Spinal cord (tissue), 10 donors: ENCODE data around the gene SLC25A13. TPM values are rescaled to one million over a fixed set of nuclear protein-coding genes. Genes with fewer than 3 reads are reported as not detected.
"Not testable (repeated sequence)": the region's sequence is repeated elsewhere in the genome, so short reads cannot be mapped to it uniquely, and the experiment has no call there.

Source experiments
- DNase-seq, 6 donors: peaks; one replicate each; pipeline versions ENCODE4 v3.0.0 to v3.0.0-alpha.2; 2013 to 2015; ENCODE audit warnings: low spot score in 6 of 6, low read depth in 4 of 6
- H3K27ac ChIP-seq: one replicate; pipeline ENCODE4 v1.5.1; 2013; ENCODE audit warnings: low read depth, low read length, control low read depth
- H3K27me3 ChIP-seq: one replicate; pipeline ENCODE4 v1.6.1; 2013; ENCODE audit warnings: low read length; ENCODE audit not compliant: control insufficient read depth, insufficient read depth
- H3K36me3 ChIP-seq: one replicate; pipeline ENCODE4 v1.6.1; 2013; ENCODE audit warnings: low read length; ENCODE audit not compliant: control insufficient read depth, insufficient read depth
- H3K4me1 ChIP-seq: one replicate; pipeline ENCODE4 v1.6.1; 2013; ENCODE audit warnings: low read length; ENCODE audit not compliant: control insufficient read depth, insufficient read depth
- H3K4me3 ChIP-seq: one replicate; pipeline ENCODE4 v1.5.1; 2013; ENCODE audit warnings: low read depth, low read length, control low read depth
- H3K9me3 ChIP-seq: one replicate; pipeline ENCODE4 v1.6.1; 2013; ENCODE audit warnings: low read length; ENCODE audit not compliant: control insufficient read depth, insufficient read depth
- WGBS: methylation state at CpG from one replicate; pipeline ENCODE4 v1.1.5; 2013; ENCODE audit warnings: missing lambda C conversion rate; ENCODE audit not compliant: insufficient coverage; 5-methylcytosine and 5-hydroxymethylcytosine counted together
- polyA plus RNA-seq, 2 donors: library from polyadenylated mRNA; unstranded; fragments of 120-200 nt; gene quantifications; one replicate each; pipeline ENCODE4 v1.2.1, GENCODE V29; 2013; ENCODE audit not compliant: insufficient read length in 2 of 2
- total RNA-seq, 2 donors: library from RNA; depleted of rRNA in 1 of 2; stranded (reverse); fragments of 120-200 nt in 1 of 2; fragments of >200 nt in 1 of 2; gene quantifications; one replicate each; pipeline versions ENCODE4 v1.2.3 to v1.2.4, GENCODE V29; 2013 to 2014
- donor health status: healthy.

SLC25A13 gene
- total and polyA plus RNA-seq, 4 donors: 24.9 to 34.7 (median 31.4) TPM

- DNase-seq: no peak
- WGBS: 100% methylated on average over 3 of the region's 3 CpGs
- H3K4me3 ChIP-seq: no peak overlapping the region
- no peaks in the 10 kb centered on the region for H3K27me3 ChIP-seq
- no peaks in the 10 kb centered on the region for H3K9me3 ChIP-seq
- no peak overlapping the region for H3K27ac ChIP-seq
- H3K36me3 ChIP-seq: no peaks in the 10 kb centered on the region
- no peaks in the 10 kb centered on the region for H3K4me1 ChIP-seq
Observed at GRCh38 chr7:96173781-96174180, 148.1 kb downstream of the SLC25A13 start.

DNA sequence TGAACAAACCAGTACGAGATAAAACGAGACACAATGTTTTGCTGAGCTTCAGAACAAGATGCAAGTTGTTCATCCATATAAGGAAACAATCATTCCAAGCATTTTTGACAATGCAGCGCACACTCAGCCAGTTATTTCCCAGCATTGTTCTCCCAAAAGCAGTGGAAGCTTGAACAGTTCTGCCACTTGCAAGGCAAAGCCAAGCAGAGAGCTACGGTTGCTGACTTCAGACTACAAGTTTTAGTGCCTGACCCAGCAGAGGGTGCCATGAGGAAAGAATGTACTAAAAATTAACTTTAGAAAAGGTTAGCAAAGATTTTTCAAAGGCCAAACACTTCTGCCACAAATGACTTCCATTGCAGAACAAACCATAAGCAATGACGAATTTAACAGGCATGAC lies 152.5 kb downstream of the SLC25A13 start:
- Histone ChIP-seq H3K4me1 (no peaks in the 10 kb centered on the region), H3K27ac (no peak overlapping the region), H3K9me3 (no peaks in the 10 kb centered on the region), H3K36me3 (no peaks in the 10 kb centered on the region), H3K4me3 (no peak overlapping the region), H3K27me3 (no peaks in the 10 kb centered on the region)
- WGBS: 100% methylated on average over 2 of the region's 5 CpGs
- DNase-seq: no peak

DNA sequence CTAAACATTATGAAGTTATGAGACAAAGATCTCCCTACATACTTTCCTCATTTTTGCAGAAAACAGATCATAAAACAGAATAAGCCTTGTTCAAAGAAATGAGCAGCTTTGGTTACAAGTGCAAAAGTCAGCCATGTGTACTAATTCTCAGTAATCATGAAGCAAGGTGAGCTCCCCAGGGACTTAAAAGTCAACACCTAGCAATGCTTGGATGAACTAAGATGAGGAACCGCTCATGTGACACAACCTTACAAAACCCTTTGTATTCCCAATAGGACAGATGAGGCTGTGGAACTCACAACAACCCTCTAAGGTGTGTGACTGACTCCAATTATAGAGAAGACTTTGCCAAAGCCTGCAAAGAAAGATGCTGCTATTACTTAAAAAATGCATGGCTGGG lies 154.5 kb downstream of the SLC25A13 start:
- Histone ChIP-seq H3K4me3 (no peak overlapping the region), H3K36me3 (no peaks in the 10 kb centered on the region), H3K27me3 (no peaks in the 10 kb centered on the region), H3K4me1 (no peaks in the 10 kb centered on the region), H3K9me3 (no peaks in the 10 kb centered on the region), H3K27ac (no peak overlapping the region)
- DNase-seq: no peak
- WGBS: no CpG with 5 or more reads among the region's 1 CpG

GRCh38 chr7:96161897-96162296 lies 160.0 kb downstream of the SLC25A13 start:
- H3K27ac ChIP-seq: no peak overlapping the region
- no CpG with 5 or more reads among the region's 3 CpGs for WGBS
- H3K4me1 ChIP-seq: no peaks in the 10 kb centered on the region
- H3K9me3 ChIP-seq: no peaks in the 10 kb centered on the region
- no peak for DNase-seq
- no peaks in the 10 kb centered on the region for H3K27me3 ChIP-seq
- no peak overlapping the region for H3K4me3 ChIP-seq
- no peaks in the 10 kb centered on the region for H3K36me3 ChIP-seq

DNA sequence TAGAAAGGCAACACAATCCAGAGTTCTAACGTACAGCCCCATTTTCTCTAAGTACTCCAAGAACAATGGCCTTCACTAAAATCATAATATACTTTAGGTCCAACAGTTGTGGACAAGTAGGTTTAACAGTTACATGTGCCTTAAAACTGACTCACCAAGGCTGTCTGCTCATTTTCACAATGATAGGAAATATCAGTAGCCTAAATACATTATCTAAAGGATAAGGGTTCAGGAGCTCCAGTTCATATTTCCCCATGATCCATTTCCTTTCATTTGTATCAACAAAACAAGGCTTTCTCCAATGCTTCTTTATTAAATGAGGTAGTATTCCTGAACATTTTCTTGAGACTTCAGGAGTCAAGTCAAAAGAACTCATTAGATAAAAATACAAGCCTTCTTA lies 164.0 kb downstream of the SLC25A13 start:
- DNase-seq: no peak
- H3K27ac ChIP-seq: no peak overlapping the region
- no peaks in the 10 kb centered on the region for H3K36me3 ChIP-seq
- no peaks in the 10 kb centered on the region for H3K9me3 ChIP-seq
- H3K27me3 ChIP-seq: no peaks in the 10 kb centered on the region
- no CpG with 5 or more reads among the region's 1 CpG for WGBS
- H3K4me3 ChIP-seq: no peak overlapping the region
- H3K4me1 ChIP-seq: no peaks in the 10 kb centered on the region

GRCh38 chr7:96154506-96154905 lies 167.4 kb downstream of the SLC25A13 start:
- H3K27ac ChIP-seq, H3K9me3 ChIP-seq, H3K4me3 ChIP-seq, H3K4me1 ChIP-seq, DNase-seq, H3K36me3 ChIP-seq, H3K27me3 ChIP-seq: not testable (repeated sequence)
- WGBS: 100% methylated on average over 1 of the region's 6 CpGs

- 94% methylated on average over 5 of the region's 5 CpGs for WGBS
- Histone ChIP-seq H3K4me3 (no peak overlapping the region), H3K36me3 (no peaks in the 10 kb centered on the region), H3K27ac (no peak overlapping the region), H3K27me3 (no peaks in the 10 kb centered on the region), H3K4me1 (no peaks in the 10 kb centered on the region), H3K9me3 (no peaks in the 10 kb centered on the region)
- peak in 1 of 6 donors; percentile 11 for DNase-seq
Observed at GRCh38 chr7:96152706-96153105, 169.2 kb downstream of the SLC25A13 start.

DNA sequence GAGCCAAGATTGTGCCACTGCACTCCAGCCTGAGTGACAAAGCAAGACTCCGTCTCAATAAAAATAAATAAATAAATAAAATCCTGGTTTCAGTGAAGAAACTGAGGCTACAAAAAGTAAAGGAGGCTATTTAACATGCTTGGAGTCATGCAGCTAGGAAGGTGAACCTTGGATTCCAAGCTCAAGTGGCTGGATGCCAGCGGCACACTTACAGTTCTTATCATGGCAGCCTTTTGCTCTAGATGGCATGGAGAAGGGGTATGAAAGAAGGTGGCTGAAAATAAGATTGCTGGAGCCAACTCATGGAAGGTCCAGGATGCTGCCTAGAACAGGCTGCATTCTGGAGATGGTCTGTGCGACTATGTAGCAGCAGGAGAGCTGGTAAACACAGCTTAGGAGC lies 170.0 kb downstream of the SLC25A13 start:
- WGBS: 100% methylated on average over 2 of the region's 3 CpGs
- Histone ChIP-seq H3K36me3 (no peaks in the 10 kb centered on the region), H3K27me3 (no peaks in the 10 kb centered on the region), H3K4me3 (no peak overlapping the region), H3K9me3 (no peaks in the 10 kb centered on the region), H3K27ac (no peak overlapping the region), H3K4me1 (no peaks in the 10 kb centered on the region)
- DNase-seq: no peak

DNA sequence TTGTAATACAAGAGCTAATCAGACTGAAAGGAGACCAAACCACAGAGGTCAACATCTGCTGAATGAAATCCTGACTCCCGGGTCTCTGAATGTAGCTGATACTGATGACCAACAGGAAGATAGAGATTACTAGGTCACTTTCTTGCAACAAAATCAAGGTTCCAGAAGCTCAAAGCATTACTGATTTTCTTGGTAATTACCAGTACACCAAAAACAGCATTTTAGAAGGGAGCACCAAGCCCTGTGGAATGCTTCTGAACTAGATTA lies 177.7 kb downstream of the SLC25A13 start:
- WGBS: no CpG with 5 or more reads among the region's 1 CpG
- no peaks in the 10 kb centered on the region for H3K36me3 ChIP-seq
- no peaks in the 10 kb centered on the region for H3K4me1 ChIP-seq
- no peak overlapping the region for H3K4me3 ChIP-seq
- no peak overlapping the region for H3K27ac ChIP-seq
- no peak for DNase-seq
- no peaks in the 10 kb centered on the region for H3K27me3 ChIP-seq
- no peaks in the 10 kb centered on the region for H3K9me3 ChIP-seq

DNA sequence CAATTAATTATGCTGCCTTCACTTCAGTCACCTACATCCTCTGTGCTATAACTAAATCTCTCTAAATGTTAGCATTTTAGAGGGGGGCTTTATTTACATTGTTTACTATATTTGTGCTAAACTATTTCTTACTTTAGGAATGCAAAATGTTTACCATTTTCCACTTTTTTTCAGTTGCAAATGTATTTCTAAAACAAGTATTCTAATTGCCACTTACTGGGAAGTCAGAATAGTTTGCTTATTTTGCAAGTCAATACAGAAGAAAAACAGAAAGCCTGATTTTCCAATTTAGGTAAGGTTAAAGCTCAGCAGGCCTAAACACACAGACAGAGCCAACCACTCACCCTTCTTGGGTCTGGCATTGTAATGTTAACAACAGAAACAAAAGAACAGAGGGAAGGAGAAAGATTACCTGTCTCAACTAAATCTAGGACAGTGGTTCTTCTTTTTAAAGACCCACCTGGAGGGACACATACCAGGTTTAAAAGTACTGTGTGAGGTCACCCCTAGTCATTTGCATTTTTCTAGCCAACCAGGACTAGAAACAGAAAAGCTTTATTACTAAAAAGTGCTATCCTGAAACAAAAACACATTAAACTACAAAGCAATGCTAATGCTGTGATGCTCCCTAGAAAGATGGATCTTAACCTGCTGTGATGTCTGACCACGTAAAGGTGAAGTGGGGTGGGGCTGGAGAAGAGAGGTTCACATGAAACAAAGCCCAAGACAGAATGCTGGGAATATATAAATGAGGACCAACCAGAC lies 178.2 kb downstream of the SLC25A13 start:
- no peak overlapping the region for H3K4me3 ChIP-seq
- no peaks in the 10 kb centered on the region for H3K27me3 ChIP-seq
- H3K36me3 ChIP-seq: no peaks in the 10 kb centered on the region
- H3K4me1 ChIP-seq: no peaks in the 10 kb centered on the region
- H3K9me3 ChIP-seq: no peaks in the 10 kb centered on the region
- DNase-seq: no peak
- no peak overlapping the region for H3K27ac ChIP-seq
- no CpG with 5 or more reads among the region's 1 CpG for WGBS
